Keratinocyte (primary cell): ENCODE measurements around the gene APP.

ENCODE experiments used
- EZH2 ChIP-seq: IDR thresholded peaks from one replicate; pipeline ENCODE4 v1.6.1; 2012; ENCODE audit warnings: inconsistent platforms, mild to moderate bottlenecking, low read length, moderate library complexity
- TF ChIP-seq, protein P1 (sequence below), 3 experiments: IDR thresholded peaks in 1 of 3; conservative IDR thresholded peaks in 1 of 3; optimal IDR thresholded peaks in 1 of 3; 2 replicates in 2 of 3; 3 replicates in 1 of 3; pipeline versions ENCODE3 to v1.5.1; 2011; ENCODE audit warnings: low read length in 3 of 3, mild to moderate bottlenecking in 3 of 3, moderate library complexity in 2 of 3, control low read depth in 1 of 3, inconsistent platforms in 1 of 3; ENCODE audit not compliant: insufficient read depth in 2 of 3; ENCODE audit errors: extremely low read depth in 1 of 3

DNA sequence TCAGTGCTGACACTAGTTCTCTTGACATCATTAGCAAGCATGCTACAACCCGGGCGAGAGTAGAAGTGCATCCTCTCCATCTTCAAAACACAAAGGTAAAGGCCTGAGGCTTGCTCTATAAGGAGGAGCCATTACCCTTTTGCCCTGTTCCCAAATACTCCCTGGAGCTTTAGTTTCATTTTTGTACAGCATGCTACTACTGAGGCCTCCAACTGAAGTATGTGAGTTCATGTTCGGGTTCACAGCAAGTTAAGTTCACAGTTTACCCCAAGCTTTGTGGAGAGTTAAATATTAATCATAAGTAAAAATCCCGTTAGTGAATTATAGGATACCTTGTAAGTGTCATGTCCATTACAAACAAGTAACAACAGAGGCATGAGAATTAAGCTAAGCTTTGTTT, 156.6 kb downstream of the APP start:
- TF ChIP-seq, protein P1, sequence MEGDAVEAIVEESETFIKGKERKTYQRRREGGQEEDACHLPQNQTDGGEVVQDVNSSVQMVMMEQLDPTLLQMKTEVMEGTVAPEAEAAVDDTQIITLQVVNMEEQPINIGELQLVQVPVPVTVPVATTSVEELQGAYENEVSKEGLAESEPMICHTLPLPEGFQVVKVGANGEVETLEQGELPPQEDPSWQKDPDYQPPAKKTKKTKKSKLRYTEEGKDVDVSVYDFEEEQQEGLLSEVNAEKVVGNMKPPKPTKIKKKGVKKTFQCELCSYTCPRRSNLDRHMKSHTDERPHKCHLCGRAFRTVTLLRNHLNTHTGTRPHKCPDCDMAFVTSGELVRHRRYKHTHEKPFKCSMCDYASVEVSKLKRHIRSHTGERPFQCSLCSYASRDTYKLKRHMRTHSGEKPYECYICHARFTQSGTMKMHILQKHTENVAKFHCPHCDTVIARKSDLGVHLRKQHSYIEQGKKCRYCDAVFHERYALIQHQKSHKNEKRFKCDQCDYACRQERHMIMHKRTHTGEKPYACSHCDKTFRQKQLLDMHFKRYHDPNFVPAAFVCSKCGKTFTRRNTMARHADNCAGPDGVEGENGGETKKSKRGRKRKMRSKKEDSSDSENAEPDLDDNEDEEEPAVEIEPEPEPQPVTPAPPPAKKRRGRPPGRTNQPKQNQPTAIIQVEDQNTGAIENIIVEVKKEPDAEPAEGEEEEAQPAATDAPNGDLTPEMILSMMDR (optimal IDR thresholded peaks at IDR 0.05 in 1 of 3, IDR thresholded peaks at IDR 0.05 in 1 of 3, conservative IDR thresholded peaks at IDR 0.05 in 1 of 3; ENCODE audit: extremely low read depth in 1 of 3, insufficient read depth in 2 of 3, low read length in 3 of 3), result no peak
- no peak for TF ChIP-seq EZH2
